ENCODE measurements around the gene AASDH. TPM values are rescaled to one million over a fixed set of nuclear protein-coding genes. Genes with fewer than 3 reads are reported as not detected.
"Not testable (repeated sequence)": the region's sequence is repeated elsewhere in the genome, so short reads cannot be mapped to it uniquely, and the experiment has no call there.

AASDH gene
- total RNA-seq, 2 donors from 2014 or later, result 10.5 to 10.7 TPM

- Mint-ChIP-seq H3K4me1 (ENCODE audit: low read depth in 2 of 2) (peaks cover 0 to 3% of the 10 kb centered on the region in 2 donors), H3K27ac (no peak overlapping the region), H3K4me3 (no peak overlapping the region), H3K36me3 (peaks cover 8% of the 10 kb centered on the region), H3K27me3 (no peaks in the 10 kb centered on the region), H3K9me3 (no peaks in the 10 kb centered on the region)
- ATAC-seq (no peak), DNase-seq (ENCODE audit: low spot score) (no peak)
These were observed 15.7 kb downstream of the AASDH start for GRCh38 chr4:56371426-56372220.

GRCh38 chr4:56370377-56370776 is 16.9 kb downstream of the AASDH start:
- DNase-seq (ENCODE audit: low spot score), result no peak
- H3K4me3 Mint-ChIP-seq, result no peak overlapping the region
- H3K27ac Mint-ChIP-seq, result no peak overlapping the region
- H3K9me3 Mint-ChIP-seq, result no peaks in the 10 kb centered on the region
- ATAC-seq, result no peak
- H3K4me1 Mint-ChIP-seq (ENCODE audit: low read depth in 2 of 2), result peaks cover 3 to 4% of the 10 kb centered on the region in 2 donors
- peaks cover 8% of the 10 kb centered on the region for H3K36me3 Mint-ChIP-seq
- H3K27me3 Mint-ChIP-seq, result no peaks in the 10 kb centered on the region

GRCh38 chr4:56362981-56363380 is 24.3 kb downstream of the AASDH start:
- not testable (repeated sequence) for H3K4me3 Mint-ChIP-seq; ATAC-seq; H3K27me3 Mint-ChIP-seq; H3K4me1 Mint-ChIP-seq (ENCODE audit: low read depth in 2 of 2); DNase-seq (ENCODE audit: low spot score); H3K9me3 Mint-ChIP-seq; H3K36me3 Mint-ChIP-seq; H3K27ac Mint-ChIP-seq

GRCh38 chr4:56360071-56360470 is 27.2 kb downstream of the AASDH start:
- Mint-ChIP-seq H3K36me3 (peaks cover 6% of the 10 kb centered on the region), H3K4me3 (no peak overlapping the region), H3K27me3 (no peaks in the 10 kb centered on the region), H3K9me3 (no peaks in the 10 kb centered on the region), H3K27ac (no peak overlapping the region), H3K4me1 (ENCODE audit: low read depth in 2 of 2) (no peaks in the 10 kb centered on the region)
- ATAC-seq (no peak), DNase-seq (ENCODE audit: low spot score) (no peak)

GRCh38 chr4:56356650-56357049 is 30.6 kb downstream of the AASDH start:
- Mint-ChIP-seq H3K9me3 (no peaks in the 10 kb centered on the region), H3K4me3 (no peak overlapping the region), H3K4me1 (ENCODE audit: low read depth in 2 of 2) (no peaks in the 10 kb centered on the region), H3K27me3 (no peaks in the 10 kb centered on the region), H3K36me3 (no peaks in the 10 kb centered on the region), H3K27ac (no peak overlapping the region)
- ATAC-seq, result no peak
- DNase-seq (ENCODE audit: low spot score), result no peak

GRCh38 chr4:56348576-56348975 is 38.7 kb downstream of the AASDH start:
- Mint-ChIP-seq H3K27ac (no peak overlapping the region), H3K4me3 (no peak overlapping the region), H3K9me3 (no peaks in the 10 kb centered on the region), H3K4me1 (ENCODE audit: low read depth in 2 of 2) (no peaks in the 10 kb centered on the region), H3K36me3 (no peaks in the 10 kb centered on the region), H3K27me3 (no peaks in the 10 kb centered on the region)
- ATAC-seq (no peak), DNase-seq (ENCODE audit: low spot score) (no peak)

- H3K27me3 Mint-ChIP-seq, result no peaks in the 10 kb centered on the region
- H3K4me3 Mint-ChIP-seq, result no peak overlapping the region
- H3K9me3 Mint-ChIP-seq, result no peaks in the 10 kb centered on the region
- DNase-seq (ENCODE audit: low spot score) (no peak), ATAC-seq (no peak)
- H3K27ac Mint-ChIP-seq, result no peak overlapping the region
- no peaks in the 10 kb centered on the region for H3K36me3 Mint-ChIP-seq
- H3K4me1 Mint-ChIP-seq (ENCODE audit: low read depth in 2 of 2), result no peaks in the 10 kb centered on the region
These were observed 41.8 kb downstream of the AASDH start for GRCh38 chr4:56345458-56345857.

- no peaks in the 10 kb centered on the region for H3K9me3 Mint-ChIP-seq
These were observed 44.5 kb downstream of the AASDH start for GRCh38 chr4:56342746-56343145.

GRCh38 chr4:56330691-56331090 is 56.6 kb downstream of the AASDH start:
- ATAC-seq, result no peak
- DNase-seq (ENCODE audit: low spot score), result no peak
- no peaks in the 10 kb centered on the region for H3K4me1 Mint-ChIP-seq (ENCODE audit: low read depth in 2 of 2)
- H3K9me3 Mint-ChIP-seq, result peaks cover 6% of the 10 kb centered on the region
- H3K27ac Mint-ChIP-seq, result no peak overlapping the region
- H3K4me3 Mint-ChIP-seq, result no peak overlapping the region
- H3K27me3 Mint-ChIP-seq, result no peaks in the 10 kb centered on the region
- H3K36me3 Mint-ChIP-seq, result peaks cover 9% of the 10 kb centered on the region

More at GRCh38 chr4:56342746-56343145, 44.5 kb downstream of the AASDH start:
- no peak for DNase-seq (ENCODE audit: low spot score)
- no peak overlapping the region for H3K27ac Mint-ChIP-seq
- H3K4me3 Mint-ChIP-seq, result no peak overlapping the region
- H3K36me3 Mint-ChIP-seq, result no peaks in the 10 kb centered on the region
- ATAC-seq, result no peak
- H3K4me1 Mint-ChIP-seq (ENCODE audit: low read depth in 2 of 2), result no peaks in the 10 kb centered on the region
- H3K27me3 Mint-ChIP-seq, result no peaks in the 10 kb centered on the region

GRCh38 chr4:56326363-56326762 is 60.9 kb downstream of the AASDH start:
- no peaks in the 10 kb centered on the region for H3K9me3 Mint-ChIP-seq

GRCh38 chr4:56324011-56324610 is 63.2 kb downstream of the AASDH start:
- H3K27ac Mint-ChIP-seq, result no peak overlapping the region

More at GRCh38 chr4:56326363-56326762, 60.9 kb downstream of the AASDH start:
- Mint-ChIP-seq H3K27me3 (peaks cover 0 to 9% of the 10 kb centered on the region in 2 donors), H3K27ac (no peak overlapping the region), H3K4me1 (ENCODE audit: low read depth in 2 of 2) (no peaks in the 10 kb centered on the region), H3K4me3 (no peak overlapping the region), H3K36me3 (no peaks in the 10 kb centered on the region)
- no peak for ATAC-seq
- DNase-seq (ENCODE audit: low spot score), result no peak

GRCh38 chr4:56323327-56323726 is 64.0 kb downstream of the AASDH start:
- H3K27ac Mint-ChIP-seq, result no peak overlapping the region
- H3K9me3 Mint-ChIP-seq, result no peaks in the 10 kb centered on the region
- no peaks in the 10 kb centered on the region for H3K4me1 Mint-ChIP-seq (ENCODE audit: low read depth in 2 of 2)
- H3K4me3 Mint-ChIP-seq, result no peak overlapping the region
- H3K27me3 Mint-ChIP-seq, result peaks cover 0 to 16% of the 10 kb centered on the region in 2 donors
- H3K36me3 Mint-ChIP-seq, result no peaks in the 10 kb centered on the region
- DNase-seq (ENCODE audit: low spot score), result no peak
- no peak for ATAC-seq

More at GRCh38 chr4:56324011-56324610, 63.2 kb downstream of the AASDH start:
- peaks cover 0 to 16% of the 10 kb centered on the region in 2 donors for H3K27me3 Mint-ChIP-seq
- no peaks in the 10 kb centered on the region for H3K4me1 Mint-ChIP-seq (ENCODE audit: low read depth in 2 of 2)
- H3K4me3 Mint-ChIP-seq, result no peak overlapping the region
- H3K9me3 Mint-ChIP-seq, result no peaks in the 10 kb centered on the region
- DNase-seq (ENCODE audit: low spot score) (no peak), ATAC-seq (peak in 1 of 2 donors; percentile 55)
- H3K36me3 Mint-ChIP-seq, result no peaks in the 10 kb centered on the region

- Mint-ChIP-seq H3K27ac (no peak overlapping the region), H3K4me3 (no peak overlapping the region), H3K36me3 (no peaks in the 10 kb centered on the region), H3K4me1 (ENCODE audit: low read depth in 2 of 2) (no peaks in the 10 kb centered on the region), H3K9me3 (no peaks in the 10 kb centered on the region), H3K27me3 (peaks cover 0 to 16% of the 10 kb centered on the region in 2 donors)
- no peak for ATAC-seq
- DNase-seq (ENCODE audit: low spot score), result no peak
These were observed 66.0 kb downstream of the AASDH start for GRCh38 chr4:56321251-56321650.

- no peak overlapping the region for H3K27ac Mint-ChIP-seq
- no peak overlapping the region for H3K4me3 Mint-ChIP-seq
- H3K4me1 Mint-ChIP-seq (ENCODE audit: low read depth in 2 of 2), result no peaks in the 10 kb centered on the region
- H3K27me3 Mint-ChIP-seq, result peaks cover 0 to 16% of the 10 kb centered on the region in 2 donors
- DNase-seq (ENCODE audit: low spot score) (no peak), ATAC-seq (no peak)
- H3K9me3 Mint-ChIP-seq, result no peaks in the 10 kb centered on the region
- H3K36me3 Mint-ChIP-seq, result no peaks in the 10 kb centered on the region
These were observed 67.0 kb downstream of the AASDH start for GRCh38 chr4:56320293-56320692.

Data from natural killer cell treated with Interleukin-12 subunit alpha and Interleukin-12 subunit beta and Interleukin-15 and Interleukin-18, amount 100 ng/mL, for 72 hours (primary cell).